Measurements from ENCODE around the gene SPACA5. TPM values are rescaled to one million over a fixed set of nuclear protein-coding genes. Genes with fewer than 3 reads are reported as not detected.

The SPACA5 gene
- total and polyA plus RNA-seq, 2 donors (not counting 3 experiments of a cell fraction or from before 2014, with no cell fraction given): not detected

- BruUV-seq (replicated peaks): no TSS peak
- intact Hi-C loops (cut with micrococcal nuclease): no loop called here
These were observed 4.5 kb upstream of the SPACA5 start for GRCh38 chrX:48002319-48002718.

GRCh38 chrX:48002929-48003328 is 3.9 kb upstream of the SPACA5 start:
- BruUV-seq (replicated peaks): no TSS peak
- peaks cover 2% of the 10 kb centered on the region for H3K4me1 ChIP-seq (ENCODE audit: control insufficient read depth, extremely low read depth, insufficient read depth, low read length)
- dilution Hi-C loops (cut with MboI; ENCODE audit: extremely low pct_ligation_motif_present, low sequenced_read_pairs) (no loop called here), intact Hi-C loops (cut with micrococcal nuclease) (no loop called here)
- ChIA-PET POLR2A (no interaction called here), CTCF (no interaction called here)
- H3K79me2 ChIP-seq (ENCODE audit: control insufficient read depth, insufficient read depth, low read length): no peaks in the 10 kb centered on the region
- no peaks in the 10 kb centered on the region for H3K27me3 ChIP-seq (ENCODE audit: control insufficient read depth in 2 of 2, insufficient read depth in 2 of 2, low read length in 2 of 2)
- no peaks in the 10 kb centered on the region for H3K36me3 ChIP-seq (ENCODE audit: control insufficient read depth in 2 of 2, extremely low read depth in 1 of 2, insufficient read depth in 2 of 2, low read length in 2 of 2)
- FAIRE-seq (no peak), DNase-seq (ENCODE audit: low read depth, low spot score) (no peak)
- peak overlapping the region; percentile 41 to 85 (median 76) for H3K4me3 ChIP-seq (replicated peaks in 1 of 3; ENCODE audit: insufficient read depth in 1 of 3, low read depth in 1 of 3, low read length in 3 of 3)
- H3K9me1 ChIP-seq (replicated peaks; ENCODE audit: control insufficient read depth, extremely low read depth, insufficient read depth, low read length): no peaks in the 10 kb centered on the region
- H3K9ac ChIP-seq (replicated peaks; ENCODE audit: extremely low read depth, insufficient read depth, low read length): peak overlapping the region; percentile 70
- H3K27ac ChIP-seq (ENCODE audit: insufficient read depth, low read depth, low read length): no peak overlapping the region
- no peak for TF ChIP-seq POLR2AphosphoS5 (IDR thresholded peaks at IDR 0.05; ENCODE audit: insufficient read depth, low read depth, low read length)
- TF ChIP-seq MYC (IDR thresholded peaks at IDR 0.05; ENCODE audit: low read depth, low read length): no peak
- no peak for TF ChIP-seq FOS (IDR thresholded peaks at IDR 0.05; ENCODE audit: borderline replicate concordance, insufficient read depth, low read length)
- no peak for TF ChIP-seq GATA2 (IDR thresholded peaks at IDR 0.05; ENCODE audit: insufficient read depth, insufficient read length, low read depth, low read length)
- TF ChIP-seq, protein P1, sequence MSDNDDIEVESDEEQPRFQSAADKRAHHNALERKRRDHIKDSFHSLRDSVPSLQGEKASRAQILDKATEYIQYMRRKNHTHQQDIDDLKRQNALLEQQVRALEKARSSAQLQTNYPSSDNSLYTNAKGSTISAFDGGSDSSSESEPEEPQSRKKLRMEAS (IDR thresholded peaks at IDR 0.05; ENCODE audit: insufficient read depth, insufficient read length): no peak
- no peak for TF ChIP-seq JUN (IDR thresholded peaks at IDR 0.05; ENCODE audit: borderline replicate concordance, insufficient read depth, insufficient read length, low read depth)
- TF ChIP-seq CTCF (IDR thresholded peaks at IDR 0.05; ENCODE audit: extremely low read depth in 1 of 2, insufficient read depth in 1 of 2, low read depth in 1 of 2, low read length in 2 of 2): no peak
- TF ChIP-seq POLR2A (IDR thresholded peaks at IDR 0.05; ENCODE audit: low read depth, low read length): no peak
- TF ChIP-seq EZH2 (IDR thresholded peaks at IDR 0.05; ENCODE audit: borderline replicate concordance, low read depth, low read length, severe bottlenecking): no peak
- no peaks in the 10 kb centered on the region for H4K20me1 ChIP-seq (replicated peaks; ENCODE audit: control insufficient read depth, extremely low read depth, insufficient read depth, low read length)
- H2AFZ ChIP-seq (ENCODE audit: low read depth, low read length): no peak overlapping the region
- peak overlapping the region; percentile 57 for H3K4me2 ChIP-seq (ENCODE audit: insufficient read depth, low read length)
- no peaks in the 10 kb centered on the region for H3K9me3 ChIP-seq (replicated peaks; ENCODE audit: control insufficient read depth, insufficient read depth, low read length)

More at GRCh38 chrX:48002319-48002718, 4.5 kb upstream of the SPACA5 start:
- Histone ChIP-seq H3K27me3 (ENCODE audit: control insufficient read depth in 2 of 2, insufficient read depth in 2 of 2, low read length in 2 of 2) (no peaks in the 10 kb centered on the region), H3K36me3 (ENCODE audit: control insufficient read depth in 2 of 2, extremely low read depth in 1 of 2, insufficient read depth in 2 of 2, low read length in 2 of 2) (no peaks in the 10 kb centered on the region), H3K79me2 (ENCODE audit: control insufficient read depth, insufficient read depth, low read length) (no peaks in the 10 kb centered on the region), H3K4me1 (ENCODE audit: control insufficient read depth, extremely low read depth, insufficient read depth, low read length) (peaks cover 2% of the 10 kb centered on the region), H2AFZ (ENCODE audit: low read depth, low read length) (no peak overlapping the region), H3K27ac (ENCODE audit: insufficient read depth, low read depth, low read length) (no peak overlapping the region), H4K20me1 (replicated peaks; ENCODE audit: control insufficient read depth, extremely low read depth, insufficient read depth, low read length) (no peaks in the 10 kb centered on the region), H3K4me3 (replicated peaks in 1 of 3; ENCODE audit: insufficient read depth in 1 of 3, low read depth in 1 of 3, low read length in 3 of 3) (no peak overlapping the region), H3K4me2 (ENCODE audit: insufficient read depth, low read length) (no peak overlapping the region), H3K9me3 (replicated peaks; ENCODE audit: control insufficient read depth, insufficient read depth, low read length) (no peaks in the 10 kb centered on the region), H3K9me1 (replicated peaks; ENCODE audit: control insufficient read depth, extremely low read depth, insufficient read depth, low read length) (no peaks in the 10 kb centered on the region), H3K9ac (replicated peaks; ENCODE audit: extremely low read depth, insufficient read depth, low read length) (no peak overlapping the region)
- DNase-seq (ENCODE audit: low read depth, low spot score) (no peak), FAIRE-seq (peak; percentile 21)
- CTCF ChIA-PET: no interaction called here
- POLR2A ChIA-PET: no interaction called here
- dilution Hi-C loops (cut with MboI; ENCODE audit: extremely low pct_ligation_motif_present, low sequenced_read_pairs): no loop called here
- no peak for TF ChIP-seq POLR2A (IDR thresholded peaks at IDR 0.05; ENCODE audit: low read depth, low read length)
- no peak for TF ChIP-seq EZH2 (IDR thresholded peaks at IDR 0.05; ENCODE audit: borderline replicate concordance, low read depth, low read length, severe bottlenecking)
- TF ChIP-seq GATA2 (IDR thresholded peaks at IDR 0.05; ENCODE audit: insufficient read depth, insufficient read length, low read depth, low read length): no peak
